Omental fat pad (tissue), 4 donors: ENCODE data around the gene DDB1. TPM values are rescaled to one million over a fixed set of nuclear protein-coding genes. Genes with fewer than 3 reads are reported as not detected.

Experiments used
- ATAC-seq: fragments of 150-250 bp; one replicate; pipeline ENCODE4 v1.9.1; 2016; ENCODE audit warnings: mild to moderate bottlenecking, moderate library complexity; ENCODE audit not compliant: low FRiP score
- DNase-seq: peaks from one replicate; pipeline ENCODE4 v3.0.0-alpha.2; 2019; ENCODE audit warnings: low spot score
- CTCF ChIP-seq, 3 donors: fragments of 450-650 bp; IDR thresholded peaks; one replicate each; pipeline ENCODE4 v1.5.1; 2016 to 2017; ENCODE audit warnings: antibody characterized with exemption in 3 of 3, mild to moderate bottlenecking in 3 of 3, moderate library complexity in 2 of 3
- total RNA-seq, 4 donors: library from RNA; depleted of rRNA; stranded (reverse); fragments of >200 nt; gene quantifications; one replicate each; pipeline ENCODE4 v1.1.0, GENCODE V29; 2016

DDB1 gene
- total RNA-seq, 4 donors from 2014 or later, result 127 to 182 (median 155) TPM

DNA sequence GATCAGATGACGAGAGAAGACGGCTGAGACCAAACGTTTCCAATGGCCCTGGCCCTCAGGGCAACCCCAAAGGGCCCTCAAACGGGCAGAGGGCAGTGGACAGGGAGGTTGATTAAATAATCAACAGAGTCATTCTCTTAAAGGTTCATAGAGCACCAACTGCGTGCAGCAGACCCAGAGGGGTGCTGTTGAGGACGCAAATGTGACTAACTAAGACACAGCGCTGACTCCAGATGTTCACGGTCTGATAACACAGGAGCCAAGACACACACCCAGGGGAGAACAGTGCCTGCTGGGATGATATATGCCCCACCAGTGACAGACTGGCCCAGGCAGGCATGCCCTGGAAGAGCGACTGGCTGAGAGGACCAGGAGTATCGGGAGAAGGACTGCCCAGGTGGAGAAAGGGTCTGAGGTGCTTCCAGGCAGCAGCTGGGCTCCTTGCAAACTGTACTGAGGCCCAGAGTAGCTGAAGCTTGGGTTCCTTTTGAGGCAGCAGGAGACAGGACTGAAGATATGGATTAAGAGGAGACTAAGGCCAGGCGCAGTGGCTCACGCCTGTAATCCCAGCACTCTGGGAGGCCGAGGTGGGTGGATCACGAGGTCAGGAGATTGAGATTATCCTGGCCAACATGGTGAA lies 45.4 kb downstream of the DDB1 start:
- ATAC-seq (no peak), DNase-seq (no peak)
- no peak for TF ChIP-seq CTCF (IDR thresholded peaks at IDR 0.05)

DNA sequence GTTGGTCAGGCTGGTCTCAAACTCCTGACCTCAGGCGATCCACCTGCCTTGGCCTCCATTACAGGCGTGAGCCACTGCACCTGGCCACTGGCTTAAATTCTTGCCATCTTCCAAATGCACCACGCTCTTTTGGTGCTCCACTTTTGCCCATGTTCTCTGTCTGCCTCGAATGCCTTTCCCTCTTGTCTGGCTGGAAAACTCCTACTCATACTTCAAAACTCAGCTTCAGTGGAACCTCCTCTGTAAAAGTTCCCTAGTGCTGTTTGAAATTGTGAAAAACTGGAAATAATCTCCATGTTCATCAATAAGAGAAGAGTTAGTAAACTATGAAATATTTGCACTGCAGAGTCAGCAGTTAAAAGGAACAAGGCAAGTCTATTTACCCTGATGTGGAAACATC lies 49.3 kb downstream of the DDB1 start:
- no peak for TF ChIP-seq CTCF (IDR thresholded peaks at IDR 0.05)
- ATAC-seq (no peak), DNase-seq (no peak)

GRCh38 chr11:61281581-61282250 lies 51.2 kb downstream of the DDB1 start:
- TF ChIP-seq CTCF (IDR thresholded peaks at IDR 0.05), result no peak
- DNase-seq (no peak), ATAC-seq (peak; percentile 78)

DNA sequence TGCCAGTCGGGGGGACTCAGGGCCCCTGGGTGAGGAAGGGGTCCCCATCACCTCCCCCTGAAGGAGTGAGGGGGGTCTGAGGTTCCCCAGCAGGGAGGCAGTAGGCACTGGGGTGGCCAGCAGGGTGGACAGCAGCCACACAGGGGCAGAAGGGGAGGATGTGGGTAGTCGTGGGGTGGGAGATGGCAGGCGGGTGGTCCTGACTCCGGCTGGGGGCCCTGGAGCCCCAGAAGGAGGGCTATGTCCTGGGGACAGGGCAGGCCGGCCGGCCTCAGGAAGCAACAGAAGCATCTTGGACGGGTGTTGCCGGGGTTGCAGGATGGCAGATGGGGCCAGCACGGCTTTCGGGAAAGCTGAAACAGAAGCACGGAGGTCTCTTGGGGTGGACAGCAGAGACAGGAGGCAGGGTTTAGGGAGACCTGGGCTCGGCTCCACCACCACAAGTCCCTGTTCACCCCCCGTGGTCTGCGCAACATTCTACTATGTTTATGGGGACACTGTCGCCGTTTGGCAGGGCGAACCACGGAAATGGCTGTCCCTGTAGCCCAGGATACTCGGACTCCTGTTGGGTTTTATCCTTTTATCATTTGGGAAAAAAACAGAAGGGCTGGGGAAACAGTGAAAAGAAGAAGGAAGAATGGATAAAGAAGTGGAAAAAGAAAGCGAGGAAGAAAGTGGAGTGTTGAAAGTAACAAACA lies 51.9 kb downstream of the DDB1 start:
- ATAC-seq (no peak), DNase-seq (no peak)
- no peak for TF ChIP-seq CTCF (IDR thresholded peaks at IDR 0.05)

- ATAC-seq (no peak), DNase-seq (no peak)
- no peak for TF ChIP-seq CTCF (IDR thresholded peaks at IDR 0.05)
Measured at GRCh38 chr11:61279934-61280659, 52.8 kb downstream of the DDB1 start.

DNA sequence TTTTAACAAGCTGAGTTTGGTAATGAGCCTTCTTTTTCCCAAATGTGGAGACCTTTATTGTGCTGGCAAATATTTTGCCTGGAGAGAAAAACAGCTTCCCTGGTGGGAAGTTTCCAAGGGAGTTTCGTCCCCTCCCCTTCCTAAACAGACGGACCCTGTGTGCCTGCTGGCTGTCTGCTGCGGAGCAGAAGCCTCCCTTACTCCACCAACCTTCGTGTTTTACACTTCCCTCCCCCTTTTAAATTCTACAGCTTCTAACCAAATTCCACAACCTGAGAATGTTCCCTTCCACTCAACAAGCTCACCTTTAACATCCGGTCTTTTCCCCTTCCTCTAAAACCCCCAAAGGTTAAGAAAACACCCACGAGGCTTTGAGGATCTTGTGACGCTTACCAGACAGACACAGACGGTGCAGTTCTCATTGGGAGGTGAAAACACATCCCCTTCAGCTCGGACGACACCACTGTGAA lies 54.9 kb downstream of the DDB1 start:
- DNase-seq (no peak), ATAC-seq (no peak)
- TF ChIP-seq CTCF (IDR thresholded peaks at IDR 0.05), result no peak
